ENCODE data around the gene CEP57L1.
"Not testable (repeated sequence)": the region's sequence is repeated elsewhere in the genome, so short reads cannot be mapped to it uniquely, and the experiment has no call there.

DNA sequence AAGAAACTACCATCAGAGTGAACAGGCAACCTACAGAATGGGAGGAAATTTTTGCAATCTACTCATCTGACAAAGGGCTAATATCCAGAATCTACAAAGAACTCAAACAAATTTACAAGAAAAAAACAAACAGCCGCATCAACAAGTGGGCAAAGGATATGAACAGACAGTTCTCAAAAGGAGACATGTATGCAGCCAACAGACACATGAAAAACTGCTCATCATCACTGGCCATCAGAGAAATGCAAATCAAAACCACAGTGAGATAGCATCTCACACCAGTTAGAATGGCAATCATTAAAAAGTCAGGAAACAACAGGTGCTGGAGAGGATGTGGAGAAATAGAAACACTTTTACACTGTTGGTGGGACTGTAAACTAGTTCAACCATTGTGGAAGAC lies 40.3 kb downstream of the CEP57L1 start:
- TF ChIP-seq, protein P1, sequence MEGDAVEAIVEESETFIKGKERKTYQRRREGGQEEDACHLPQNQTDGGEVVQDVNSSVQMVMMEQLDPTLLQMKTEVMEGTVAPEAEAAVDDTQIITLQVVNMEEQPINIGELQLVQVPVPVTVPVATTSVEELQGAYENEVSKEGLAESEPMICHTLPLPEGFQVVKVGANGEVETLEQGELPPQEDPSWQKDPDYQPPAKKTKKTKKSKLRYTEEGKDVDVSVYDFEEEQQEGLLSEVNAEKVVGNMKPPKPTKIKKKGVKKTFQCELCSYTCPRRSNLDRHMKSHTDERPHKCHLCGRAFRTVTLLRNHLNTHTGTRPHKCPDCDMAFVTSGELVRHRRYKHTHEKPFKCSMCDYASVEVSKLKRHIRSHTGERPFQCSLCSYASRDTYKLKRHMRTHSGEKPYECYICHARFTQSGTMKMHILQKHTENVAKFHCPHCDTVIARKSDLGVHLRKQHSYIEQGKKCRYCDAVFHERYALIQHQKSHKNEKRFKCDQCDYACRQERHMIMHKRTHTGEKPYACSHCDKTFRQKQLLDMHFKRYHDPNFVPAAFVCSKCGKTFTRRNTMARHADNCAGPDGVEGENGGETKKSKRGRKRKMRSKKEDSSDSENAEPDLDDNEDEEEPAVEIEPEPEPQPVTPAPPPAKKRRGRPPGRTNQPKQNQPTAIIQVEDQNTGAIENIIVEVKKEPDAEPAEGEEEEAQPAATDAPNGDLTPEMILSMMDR (IDR thresholded peaks at IDR 0.05) = not testable (repeated sequence)
- not testable (repeated sequence) for TF ChIP-seq POLR2AphosphoS5 (IDR thresholded peaks at IDR 0.05; ENCODE audit: insufficient read depth in 1 of 2, low read depth in 1 of 2); POLR2A (IDR thresholded peaks at IDR 0.05)
